Nephron progenitor cell (in vitro differentiated cells): Measurements from ENCODE around the gene RAB6A.

ENCODE experiments used
- DNase-seq: peaks from one replicate; pipeline ENCODE4 v3.0.0; 2021
- H3K27ac Mint-ChIP-seq: 2 replicates; pipeline ENCODE4 v1.8.0; 2021; ENCODE audit warnings: mild to moderate bottlenecking, moderate library complexity, mixed read lengths
- H3K27me3 Mint-ChIP-seq: 2 replicates; pipeline ENCODE4 v1.8.0; 2021; ENCODE audit warnings: mild to moderate bottlenecking, low read depth, mixed read lengths; ENCODE audit not compliant: poor library complexity
- H3K36me3 Mint-ChIP-seq: 2 replicates; pipeline ENCODE4 v1.8.0; 2021; ENCODE audit warnings: low read depth, mixed read lengths
- H3K4me1 Mint-ChIP-seq: 2 replicates; pipeline ENCODE4 v1.8.0; 2021; ENCODE audit warnings: mixed read lengths
- H3K4me3 Mint-ChIP-seq: 2 replicates; pipeline ENCODE4 v1.8.0; 2021; ENCODE audit warnings: mild to moderate bottlenecking, moderate library complexity, mixed read lengths
- H3K9me3 Mint-ChIP-seq: 2 replicates; pipeline ENCODE4 v1.8.0; 2021; ENCODE audit warnings: mild to moderate bottlenecking, moderate library complexity, mixed read lengths
- TF ChIP-seq, protein P1 (sequence below): fragments of 200-600 bp; sonication (generic); IDR thresholded peaks from 2 replicates; pipeline ENCODE4 v1.5.0; 2021; ENCODE audit warnings: antibody characterized with exemption

RAB6A gene

DNA sequence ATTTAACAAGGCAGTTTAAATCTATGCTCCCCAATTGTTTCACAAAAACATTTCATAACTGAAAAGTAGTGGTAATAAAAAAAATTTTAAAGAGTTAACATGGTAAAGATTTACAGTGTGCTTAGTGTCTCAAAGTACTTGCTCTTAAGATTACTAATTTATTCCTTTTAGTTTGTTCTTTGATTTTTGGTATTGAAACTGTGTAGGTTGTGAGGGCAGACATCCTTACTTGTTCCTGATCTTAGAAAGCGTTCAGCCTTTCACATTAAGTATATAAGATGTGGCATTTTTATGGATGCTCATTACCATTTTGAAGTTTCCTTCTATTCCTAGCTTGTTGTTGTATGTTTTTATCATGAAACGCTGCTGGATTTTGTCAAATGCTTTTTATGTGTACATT, 32.9 kb downstream of the RAB6A start:
- no peak overlapping the region for H3K27ac Mint-ChIP-seq
- DNase-seq, result no peak
- no peaks in the 10 kb centered on the region for H3K4me1 Mint-ChIP-seq
- H3K27me3 Mint-ChIP-seq, result no peaks in the 10 kb centered on the region
- TF ChIP-seq, protein P1, sequence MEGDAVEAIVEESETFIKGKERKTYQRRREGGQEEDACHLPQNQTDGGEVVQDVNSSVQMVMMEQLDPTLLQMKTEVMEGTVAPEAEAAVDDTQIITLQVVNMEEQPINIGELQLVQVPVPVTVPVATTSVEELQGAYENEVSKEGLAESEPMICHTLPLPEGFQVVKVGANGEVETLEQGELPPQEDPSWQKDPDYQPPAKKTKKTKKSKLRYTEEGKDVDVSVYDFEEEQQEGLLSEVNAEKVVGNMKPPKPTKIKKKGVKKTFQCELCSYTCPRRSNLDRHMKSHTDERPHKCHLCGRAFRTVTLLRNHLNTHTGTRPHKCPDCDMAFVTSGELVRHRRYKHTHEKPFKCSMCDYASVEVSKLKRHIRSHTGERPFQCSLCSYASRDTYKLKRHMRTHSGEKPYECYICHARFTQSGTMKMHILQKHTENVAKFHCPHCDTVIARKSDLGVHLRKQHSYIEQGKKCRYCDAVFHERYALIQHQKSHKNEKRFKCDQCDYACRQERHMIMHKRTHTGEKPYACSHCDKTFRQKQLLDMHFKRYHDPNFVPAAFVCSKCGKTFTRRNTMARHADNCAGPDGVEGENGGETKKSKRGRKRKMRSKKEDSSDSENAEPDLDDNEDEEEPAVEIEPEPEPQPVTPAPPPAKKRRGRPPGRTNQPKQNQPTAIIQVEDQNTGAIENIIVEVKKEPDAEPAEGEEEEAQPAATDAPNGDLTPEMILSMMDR, result no peak
- H3K4me3 Mint-ChIP-seq, result no peak overlapping the region
- H3K9me3 Mint-ChIP-seq, result peaks cover 10% of the 10 kb centered on the region
- peaks cover 84% of the 10 kb centered on the region for H3K36me3 Mint-ChIP-seq

DNA sequence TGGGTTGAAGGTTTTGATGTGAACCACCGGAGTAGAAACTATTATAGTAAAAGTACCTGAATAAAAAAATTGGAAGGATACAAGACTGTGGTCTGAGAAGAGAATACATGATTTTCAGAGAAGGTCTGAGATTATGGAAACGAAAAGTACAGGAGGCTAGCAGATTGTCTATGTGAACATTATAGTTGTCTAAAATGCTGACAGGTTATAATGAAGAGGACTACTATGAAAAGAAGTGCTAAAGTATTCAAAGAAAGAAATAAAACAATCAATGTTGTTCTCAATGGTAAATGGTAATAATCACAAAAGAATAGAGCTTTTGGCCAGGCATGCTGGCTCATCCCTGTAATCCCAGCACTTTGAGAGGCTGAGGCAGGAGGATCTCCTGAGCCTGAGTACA, 34.0 kb downstream of the RAB6A start:
- DNase-seq, result no peak
- H3K27ac Mint-ChIP-seq, result no peak overlapping the region
- H3K27me3 Mint-ChIP-seq, result no peaks in the 10 kb centered on the region
- TF ChIP-seq, protein P1, result no peak
- peaks cover under 1% of the 10 kb centered on the region for H3K9me3 Mint-ChIP-seq
- no peak overlapping the region for H3K4me3 Mint-ChIP-seq
- peaks cover 83% of the 10 kb centered on the region for H3K36me3 Mint-ChIP-seq
- H3K4me1 Mint-ChIP-seq, result no peaks in the 10 kb centered on the region

DNA sequence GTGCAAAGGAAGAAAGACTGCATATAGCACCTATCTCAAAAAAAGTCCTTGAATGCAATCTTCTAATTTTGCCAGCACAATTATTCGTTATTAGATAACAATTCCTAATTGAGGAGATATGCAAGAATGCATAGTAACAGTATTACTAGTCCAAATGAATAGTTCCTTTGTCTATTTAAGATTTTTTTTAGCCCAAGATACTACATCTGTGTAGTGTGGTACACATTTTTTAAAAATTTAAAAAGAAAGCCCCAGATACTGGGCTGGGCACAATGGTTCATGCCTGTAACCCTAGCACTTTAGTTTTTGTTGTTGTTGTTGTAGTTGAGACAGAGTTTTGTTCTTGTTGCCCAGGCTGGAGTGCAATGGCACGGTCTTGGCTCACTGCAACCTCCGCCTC, 43.7 kb downstream of the RAB6A start:
- no peaks in the 10 kb centered on the region for H3K4me1 Mint-ChIP-seq
- no peaks in the 10 kb centered on the region for H3K27me3 Mint-ChIP-seq
- no peak overlapping the region for H3K4me3 Mint-ChIP-seq
- TF ChIP-seq, protein P1, result no peak
- H3K27ac Mint-ChIP-seq, result no peak overlapping the region
- no peaks in the 10 kb centered on the region for H3K9me3 Mint-ChIP-seq
- DNase-seq, result no peak
- peaks cover 44% of the 10 kb centered on the region for H3K36me3 Mint-ChIP-seq

DNA sequence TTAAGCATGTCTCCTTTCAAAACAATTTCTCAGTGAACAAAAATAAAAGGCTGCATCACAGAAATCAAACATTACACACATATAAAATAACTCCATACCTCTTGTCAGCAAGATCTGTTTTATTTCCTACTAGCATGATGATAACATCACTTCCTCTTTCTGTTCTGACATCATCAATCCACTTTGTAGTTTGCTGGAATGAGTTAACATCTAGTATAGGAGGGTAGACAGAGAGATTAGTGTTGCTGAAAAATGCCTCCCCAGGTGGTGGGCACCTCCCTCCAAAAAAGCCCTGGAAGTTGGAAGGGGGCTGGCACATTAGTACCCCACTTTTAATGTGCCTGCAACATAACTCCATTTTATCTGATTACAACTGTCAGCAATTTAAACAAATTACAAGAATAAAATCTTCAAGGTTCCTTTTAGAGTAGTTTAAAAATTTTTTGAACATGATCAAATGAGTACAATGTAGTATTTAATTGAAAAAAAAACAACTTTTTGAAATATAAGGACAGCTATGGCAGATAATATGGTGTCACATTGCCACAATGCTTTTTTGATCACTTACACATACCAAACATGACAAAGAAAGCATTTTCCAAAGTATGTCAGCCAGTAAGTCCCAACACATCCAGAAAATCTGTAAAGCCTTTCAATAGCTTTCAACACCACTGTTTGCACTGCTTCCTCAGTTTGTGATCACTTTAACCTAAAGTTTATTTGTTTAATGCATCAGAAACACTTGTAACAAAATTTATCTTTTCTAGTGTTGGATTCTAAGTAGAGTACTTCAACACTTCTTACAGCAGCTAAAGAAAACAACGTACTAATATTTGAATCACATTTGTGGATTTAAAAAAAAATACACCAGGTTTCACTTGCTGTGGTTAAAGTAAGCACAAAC, 44.5 kb downstream of the RAB6A start:
- TF ChIP-seq, protein P1, result no peak
- Mint-ChIP-seq H3K9me3 (no peaks in the 10 kb centered on the region), H3K4me1 (no peaks in the 10 kb centered on the region), H3K27ac (peak overlapping the region; percentile 85), H3K27me3 (no peaks in the 10 kb centered on the region), H3K4me3 (no peak overlapping the region), H3K36me3 (peaks cover 44% of the 10 kb centered on the region)
- no peak for DNase-seq

DNA sequence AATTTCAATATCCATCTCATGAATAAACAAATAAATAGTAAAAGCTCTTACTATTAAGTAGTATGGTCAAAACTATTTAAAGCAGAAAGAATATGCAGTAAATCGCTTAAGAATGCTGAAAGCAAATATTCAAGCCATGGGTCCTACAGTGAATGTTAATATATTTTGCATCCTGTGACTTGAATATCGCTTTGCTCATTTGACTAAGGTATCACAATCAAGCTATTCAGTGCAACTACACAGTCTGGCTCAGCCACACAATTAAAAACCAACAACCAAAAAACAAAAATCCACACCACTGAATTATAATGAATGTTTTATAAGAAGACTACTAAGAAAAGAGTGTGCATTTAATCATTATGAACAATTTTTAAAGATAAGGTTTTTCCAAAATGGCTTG, 45.3 kb downstream of the RAB6A start:
- H3K4me1 Mint-ChIP-seq, result no peaks in the 10 kb centered on the region
- TF ChIP-seq, protein P1, result no peak
- DNase-seq, result no peak
- no peak overlapping the region for H3K4me3 Mint-ChIP-seq
- no peaks in the 10 kb centered on the region for H3K9me3 Mint-ChIP-seq
- H3K27me3 Mint-ChIP-seq, result no peaks in the 10 kb centered on the region
- H3K36me3 Mint-ChIP-seq, result peaks cover 43% of the 10 kb centered on the region
- no peak overlapping the region for H3K27ac Mint-ChIP-seq

DNA sequence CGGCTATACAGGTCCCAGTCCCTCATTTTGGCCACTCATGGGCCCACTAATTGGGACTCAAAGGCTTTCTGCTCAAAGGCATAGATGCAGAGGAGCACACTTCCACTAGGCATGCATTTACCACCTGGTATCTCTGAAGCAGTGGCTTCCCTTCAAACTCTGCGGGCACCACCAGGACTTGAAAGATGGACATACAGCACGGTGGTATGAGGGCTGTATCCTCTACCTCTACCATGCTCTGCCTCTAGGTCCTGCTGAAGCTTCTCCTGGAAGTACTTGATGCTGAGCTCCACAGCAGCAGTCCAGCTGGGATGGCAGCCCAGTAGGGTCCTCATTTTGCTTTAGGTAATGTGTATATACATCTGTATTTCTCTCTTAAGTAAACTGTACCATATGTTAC, 49.9 kb downstream of the RAB6A start:
- TF ChIP-seq, protein P1, result no peak
- DNase-seq, result no peak
- Mint-ChIP-seq H3K27me3 (no peaks in the 10 kb centered on the region), H3K27ac (no peak overlapping the region), H3K36me3 (peaks cover 44% of the 10 kb centered on the region), H3K4me1 (no peaks in the 10 kb centered on the region), H3K9me3 (no peaks in the 10 kb centered on the region), H3K4me3 (no peak overlapping the region)
